HEK293 (cell line): ENCODE measurements around the gene CHMP6.

Source experiments
- IKZF3 ChIP-seq: fragments of 450-650 bp; IDR thresholded peaks from 2 replicates; pipeline ENCODE4 v1.5.0; 2018; ENCODE audit warnings: missing biosample characterization, mild to moderate bottlenecking, missing genetic modification characterization, moderate library complexity
- KLF1 ChIP-seq: fragments of 450-650 bp; formaldehyde crosslinking; IDR thresholded peaks from 2 replicates; pipeline ENCODE4 v1.5.1; 2016; ENCODE audit warnings: missing biosample characterization, missing genetic modification characterization
- SP2 ChIP-seq: fragments of 450-650 bp; formaldehyde crosslinking; IDR thresholded peaks from 2 replicates; pipeline ENCODE4 v1.5.1; 2016; ENCODE audit warnings: missing biosample characterization, missing genetic modification characterization
- YY1 ChIP-seq: fragments of 450-650 bp; formaldehyde crosslinking; IDR thresholded peaks from 2 replicates; pipeline ENCODE4 v1.5.1; 2018; ENCODE audit warnings: missing biosample characterization, missing genetic modification characterization
- ZNF140 ChIP-seq: fragments of 450-650 bp; formaldehyde crosslinking; IDR thresholded peaks from 2 replicates; pipeline ENCODE4 v1.5.1; 2016; ENCODE audit warnings: missing biosample characterization, missing genetic modification characterization
- ZNF76 ChIP-seq: fragments of 450-650 bp; formaldehyde crosslinking; IDR thresholded peaks from 2 replicates; pipeline ENCODE4; 2016; ENCODE audit warnings: low read depth, missing biosample characterization, missing genetic modification characterization, borderline replicate concordance
- ZNF768 ChIP-seq: fragments of 450-650 bp; formaldehyde crosslinking; IDR thresholded peaks from 2 replicates; pipeline ENCODE4 v1.5.1; 2018; ENCODE audit warnings: missing biosample characterization, mild to moderate bottlenecking, missing genetic modification characterization
- ZNF776 ChIP-seq: fragments of 450-650 bp; formaldehyde crosslinking; IDR thresholded peaks from 2 replicates; pipeline ENCODE4 v1.5.0; 2017; ENCODE audit warnings: missing biosample characterization, missing genetic modification characterization, borderline replicate concordance
- ZNF785 ChIP-seq: fragments of 450-650 bp; formaldehyde crosslinking; IDR thresholded peaks from 2 replicates; pipeline ENCODE4 v1.5.1; 2016; ENCODE audit warnings: missing biosample characterization, missing genetic modification characterization
- TF ChIP-seq, protein P1 (sequence below): sonication (generic); formaldehyde crosslinking; IDR thresholded peaks from 2 replicates; pipeline ENCODE4 v1.8.1; 2022; ENCODE audit warnings: mild to moderate bottlenecking, moderate library complexity, missing genetic modification reagents
- TF ChIP-seq, protein P2 (sequence below): fragments of 450-650 bp; formaldehyde crosslinking; conservative IDR thresholded peaks from 2 replicates; pipeline ENCODE4 v1.5.1; 2016; ENCODE audit warnings: low read depth, missing biosample characterization, missing genetic modification characterization
- TF ChIP-seq, protein P3 (sequence below): fragments of 450-650 bp; formaldehyde crosslinking; IDR thresholded peaks from 2 replicates; pipeline ENCODE4 v1.5.1; 2016; ENCODE audit warnings: missing biosample characterization, missing genetic modification characterization

DNA sequence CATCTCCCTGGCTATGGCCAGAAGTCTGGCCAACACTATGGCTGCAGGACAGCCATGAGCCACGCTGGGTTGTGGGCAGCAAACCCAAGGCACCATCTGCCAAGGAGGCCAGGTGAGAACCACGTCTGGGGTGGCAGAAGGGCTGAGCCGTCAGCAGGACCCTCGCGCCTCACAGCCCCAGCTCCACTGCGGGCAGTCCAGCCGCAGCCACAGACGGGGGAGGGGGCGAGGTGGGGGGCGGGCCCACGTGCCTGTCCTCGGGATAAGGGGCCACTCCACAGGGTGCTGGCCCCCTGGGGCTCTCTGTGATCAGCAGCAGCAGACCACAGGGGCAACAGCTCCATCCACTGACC is 36.8 kb downstream of the CHMP6 start:
- TF ChIP-seq, protein P1, sequence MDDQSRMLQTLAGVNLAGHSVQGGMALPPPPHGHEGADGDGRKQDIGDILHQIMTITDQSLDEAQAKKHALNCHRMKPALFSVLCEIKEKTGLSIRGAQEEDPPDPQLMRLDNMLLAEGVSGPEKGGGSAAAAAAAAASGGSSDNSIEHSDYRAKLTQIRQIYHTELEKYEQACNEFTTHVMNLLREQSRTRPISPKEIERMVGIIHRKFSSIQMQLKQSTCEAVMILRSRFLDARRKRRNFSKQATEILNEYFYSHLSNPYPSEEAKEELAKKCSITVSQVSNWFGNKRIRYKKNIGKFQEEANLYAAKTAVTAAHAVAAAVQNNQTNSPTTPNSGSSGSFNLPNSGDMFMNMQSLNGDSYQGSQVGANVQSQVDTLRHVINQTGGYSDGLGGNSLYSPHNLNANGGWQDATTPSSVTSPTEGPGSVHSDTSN (CRISPR knock-in tag): no peak
- TF ChIP-seq, protein P2, sequence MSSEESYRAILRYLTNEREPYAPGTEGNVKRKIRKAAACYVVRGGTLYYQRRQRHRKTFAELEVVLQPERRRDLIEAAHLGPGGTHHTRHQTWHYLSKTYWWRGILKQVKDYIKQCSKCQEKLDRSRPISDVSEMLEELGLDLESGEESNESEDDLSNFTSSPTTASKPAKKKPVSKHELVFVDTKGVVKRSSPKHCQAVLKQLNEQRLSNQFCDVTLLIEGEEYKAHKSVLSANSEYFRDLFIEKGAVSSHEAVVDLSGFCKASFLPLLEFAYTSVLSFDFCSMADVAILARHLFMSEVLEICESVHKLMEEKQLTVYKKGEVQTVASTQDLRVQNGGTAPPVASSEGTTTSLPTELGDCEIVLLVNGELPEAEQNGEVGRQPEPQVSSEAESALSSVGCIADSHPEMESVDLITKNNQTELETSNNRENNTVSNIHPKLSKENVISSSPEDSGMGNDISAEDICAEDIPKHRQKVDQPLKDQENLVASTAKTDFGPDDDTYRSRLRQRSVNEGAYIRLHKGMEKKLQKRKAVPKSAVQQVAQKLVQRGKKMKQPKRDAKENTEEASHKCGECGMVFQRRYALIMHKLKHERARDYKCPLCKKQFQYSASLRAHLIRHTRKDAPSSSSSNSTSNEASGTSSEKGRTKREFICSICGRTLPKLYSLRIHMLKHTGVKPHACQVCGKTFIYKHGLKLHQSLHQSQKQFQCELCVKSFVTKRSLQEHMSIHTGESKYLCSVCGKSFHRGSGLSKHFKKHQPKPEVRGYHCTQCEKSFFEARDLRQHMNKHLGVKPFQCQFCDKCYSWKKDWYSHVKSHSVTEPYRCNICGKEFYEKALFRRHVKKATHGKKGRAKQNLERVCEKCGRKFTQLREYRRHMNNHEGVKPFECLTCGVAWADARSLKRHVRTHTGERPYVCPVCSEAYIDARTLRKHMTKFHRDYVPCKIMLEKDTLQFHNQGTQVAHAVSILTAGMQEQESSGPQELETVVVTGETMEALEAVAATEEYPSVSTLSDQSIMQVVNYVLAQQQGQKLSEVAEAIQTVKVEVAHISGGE: no peak
- TF ChIP-seq ZNF140 (tag by site-specific recombination) (no peak), ZNF776 (tag by site-specific recombination) (no peak), SP2 (tag by site-specific recombination) (no peak), ZNF768 (tag by site-specific recombination) (no peak), ZNF76 (tag by site-specific recombination) (no peak), IKZF3 (no peak), KLF1 (no peak), YY1 (tag by site-specific recombination) (no peak), ZNF785 (no peak)
- TF ChIP-seq, protein P3, sequence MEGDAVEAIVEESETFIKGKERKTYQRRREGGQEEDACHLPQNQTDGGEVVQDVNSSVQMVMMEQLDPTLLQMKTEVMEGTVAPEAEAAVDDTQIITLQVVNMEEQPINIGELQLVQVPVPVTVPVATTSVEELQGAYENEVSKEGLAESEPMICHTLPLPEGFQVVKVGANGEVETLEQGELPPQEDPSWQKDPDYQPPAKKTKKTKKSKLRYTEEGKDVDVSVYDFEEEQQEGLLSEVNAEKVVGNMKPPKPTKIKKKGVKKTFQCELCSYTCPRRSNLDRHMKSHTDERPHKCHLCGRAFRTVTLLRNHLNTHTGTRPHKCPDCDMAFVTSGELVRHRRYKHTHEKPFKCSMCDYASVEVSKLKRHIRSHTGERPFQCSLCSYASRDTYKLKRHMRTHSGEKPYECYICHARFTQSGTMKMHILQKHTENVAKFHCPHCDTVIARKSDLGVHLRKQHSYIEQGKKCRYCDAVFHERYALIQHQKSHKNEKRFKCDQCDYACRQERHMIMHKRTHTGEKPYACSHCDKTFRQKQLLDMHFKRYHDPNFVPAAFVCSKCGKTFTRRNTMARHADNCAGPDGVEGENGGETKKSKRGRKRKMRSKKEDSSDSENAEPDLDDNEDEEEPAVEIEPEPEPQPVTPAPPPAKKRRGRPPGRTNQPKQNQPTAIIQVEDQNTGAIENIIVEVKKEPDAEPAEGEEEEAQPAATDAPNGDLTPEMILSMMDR (tag by site-specific recombination): no peak
